Upper lobe of left lung (tissue), 4 donors: Measurements from ENCODE around the gene NRF1.

Experiments used
- EP300 ChIP-seq, 4 donors: sonication (generic); formaldehyde crosslinking; IDR thresholded peaks; one replicate each; pipeline ENCODE4 v1.5.1; 2017; ENCODE audit warnings: antibody characterized with exemption in 4 of 4, control low read depth in 2 of 4
- POLR2A ChIP-seq, 4 donors: fragments of 450-650 bp; IDR thresholded peaks; one replicate each; pipeline ENCODE4 v1.5.1; 2016 to 2017; ENCODE audit warnings: antibody characterized with exemption in 4 of 4, mild to moderate bottlenecking in 2 of 4

DNA sequence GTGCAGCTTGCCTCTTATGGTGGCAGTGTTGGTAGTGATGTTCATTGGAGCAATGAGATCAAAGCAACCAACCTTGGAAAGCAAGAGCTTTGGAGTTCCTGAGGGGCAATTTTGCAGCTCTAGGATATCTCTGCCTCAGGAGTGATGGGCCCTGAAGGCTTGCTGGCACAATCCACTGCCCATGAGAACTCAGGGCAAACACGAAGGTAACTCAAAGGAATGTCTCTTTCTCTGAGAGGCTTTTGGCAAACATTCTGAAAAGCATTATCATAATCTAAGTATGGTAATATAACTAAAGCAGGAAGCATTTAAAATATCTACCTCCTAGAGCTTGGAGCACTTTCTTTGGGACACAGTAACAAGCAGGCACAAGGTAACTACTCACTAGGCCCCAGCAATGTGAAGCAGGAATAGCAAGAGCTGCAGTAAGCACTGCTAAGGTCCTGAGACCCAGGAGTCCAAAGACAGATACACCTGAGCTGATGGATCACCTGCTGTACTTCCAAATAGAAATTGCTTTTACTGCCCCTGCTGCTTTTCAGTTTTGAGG lies 103.1 kb downstream of the NRF1 start:
- TF ChIP-seq POLR2A (IDR thresholded peaks at IDR 0.05) (no peak), EP300 (IDR thresholded peaks at IDR 0.05) (no peak)
